NCI-H2171 (cell line): ENCODE measurements around the gene NOP14.

Experiments used
- DNase-seq: peaks from one replicate; lab custom pipeline; 2025; lab: John Stamatoyannopoulos, UW

The NOP14 gene

DNA sequence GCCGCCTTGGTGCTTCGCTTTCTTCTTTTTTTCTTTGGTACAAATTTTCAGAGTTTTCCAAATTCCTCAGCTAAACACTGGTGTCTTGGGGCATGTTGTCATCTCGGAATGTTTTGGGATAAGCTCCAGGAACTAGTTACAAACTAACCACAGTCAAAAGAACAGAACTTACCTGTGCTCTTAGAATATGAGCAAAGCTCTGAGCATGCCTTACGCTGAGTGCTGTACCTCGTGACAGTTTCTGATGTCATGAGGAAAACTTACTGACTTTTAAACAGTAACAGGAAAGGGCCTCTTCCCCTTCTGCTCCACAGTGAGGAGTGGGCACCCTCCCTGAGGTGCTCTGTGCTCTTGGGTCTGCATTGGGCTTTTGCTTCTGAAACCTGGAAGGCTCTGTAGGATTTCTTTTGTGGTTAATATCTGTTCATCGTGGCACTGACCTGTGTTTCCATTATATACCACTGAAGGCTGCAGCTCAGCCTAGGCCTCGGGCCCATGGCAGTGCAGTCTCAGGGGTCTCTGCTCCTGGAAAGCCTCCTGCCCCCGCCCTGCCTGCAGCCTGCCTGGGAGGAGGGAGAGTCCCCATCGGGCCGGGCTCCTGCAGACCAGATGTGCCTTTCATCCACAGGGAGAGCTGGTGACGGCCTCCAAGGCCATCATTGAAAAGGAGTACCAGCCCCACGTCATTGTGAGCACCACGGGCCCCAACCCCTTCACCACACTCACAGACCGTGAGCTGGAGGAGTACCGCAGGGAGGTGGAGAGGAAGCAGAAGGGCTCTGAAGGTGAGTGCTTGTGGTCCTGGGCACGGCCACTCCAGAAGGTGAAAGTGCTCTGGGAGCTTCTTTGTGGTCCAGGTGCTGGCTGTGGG is 48.7 kb downstream of the NOP14 start:
- no peak for DNase-seq

DNA sequence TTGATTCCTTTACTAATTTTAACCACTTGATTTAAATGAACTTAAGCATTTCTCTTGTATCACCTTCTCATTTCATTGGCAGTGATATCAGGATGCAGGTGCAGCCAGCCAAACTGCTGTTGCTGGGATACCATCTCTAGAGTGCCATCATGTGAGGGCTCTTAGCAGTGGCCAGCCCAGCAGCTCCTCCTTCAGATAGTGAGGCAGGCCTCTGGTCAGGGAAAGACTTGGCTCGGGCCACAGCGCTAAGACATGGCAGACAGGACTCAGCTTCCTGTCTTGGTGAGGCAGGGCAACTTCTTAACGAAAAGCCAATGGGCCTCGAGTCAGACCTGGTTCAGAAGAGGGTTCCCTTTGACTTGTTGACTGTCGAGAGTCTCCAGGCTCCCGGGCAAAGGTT is 50.0 kb downstream of the NOP14 start:
- DNase-seq, result no peak

DNA sequence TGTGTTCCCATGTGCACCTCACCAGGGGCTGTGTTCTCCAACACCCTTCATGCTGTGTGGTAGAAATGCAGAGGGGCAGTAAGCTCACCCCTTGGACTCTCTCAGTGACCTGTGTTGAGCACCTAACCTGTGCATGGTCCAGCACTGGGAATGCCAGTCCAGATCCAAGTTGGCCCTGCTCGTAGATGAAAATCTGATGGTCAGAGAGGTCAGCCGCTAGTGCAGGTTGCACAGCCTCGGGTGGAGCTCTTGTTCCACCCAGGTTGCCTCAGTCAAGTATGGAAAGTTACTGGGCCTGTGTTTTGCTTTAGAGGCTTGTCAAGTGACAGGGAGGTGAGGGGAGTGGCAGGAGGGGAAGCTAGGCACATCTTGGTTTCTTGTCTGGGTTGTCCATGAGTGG is 51.3 kb downstream of the NOP14 start:
- no peak for DNase-seq

DNA sequence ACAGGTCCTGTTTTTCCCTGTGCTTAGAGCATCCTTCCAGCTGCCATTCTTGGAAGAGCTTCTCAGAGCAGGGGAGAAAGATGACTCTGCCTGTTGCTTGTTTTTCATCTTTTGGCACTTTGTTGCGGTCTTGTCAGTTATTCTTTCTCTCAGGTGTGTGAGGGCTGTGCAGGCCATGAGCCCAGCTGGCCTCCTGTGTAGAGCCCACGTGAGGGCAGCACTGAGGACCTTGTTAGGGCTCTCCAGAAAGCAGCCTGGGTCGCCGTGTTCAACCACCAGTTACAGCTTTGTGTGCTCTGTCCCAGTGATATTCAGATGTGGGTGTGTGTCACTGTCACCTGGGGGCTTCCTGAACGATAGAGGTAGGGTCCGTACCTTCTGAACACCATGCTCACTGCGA is 52.8 kb downstream of the NOP14 start:
- no peak for DNase-seq

DNA sequence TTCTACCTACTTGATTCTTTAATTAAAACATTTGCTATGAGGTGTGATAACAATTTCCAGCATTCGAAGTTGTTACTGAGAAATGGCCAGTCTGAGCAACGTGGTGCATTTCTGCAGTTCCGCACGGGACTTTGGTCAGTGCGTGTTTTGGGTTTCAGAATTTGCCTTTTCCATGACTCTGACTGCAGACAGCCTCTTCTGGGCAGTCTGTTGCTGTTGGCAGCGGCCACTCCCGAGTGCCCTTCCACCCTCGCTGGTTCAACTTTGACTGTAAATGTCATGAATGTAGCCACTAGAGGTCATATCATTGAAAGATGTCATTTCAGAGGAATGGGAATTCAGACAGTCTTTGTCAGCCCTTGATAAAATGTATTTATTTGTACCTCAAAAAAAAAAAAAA is 53.6 kb downstream of the NOP14 start:
- DNase-seq, result no peak

DNA sequence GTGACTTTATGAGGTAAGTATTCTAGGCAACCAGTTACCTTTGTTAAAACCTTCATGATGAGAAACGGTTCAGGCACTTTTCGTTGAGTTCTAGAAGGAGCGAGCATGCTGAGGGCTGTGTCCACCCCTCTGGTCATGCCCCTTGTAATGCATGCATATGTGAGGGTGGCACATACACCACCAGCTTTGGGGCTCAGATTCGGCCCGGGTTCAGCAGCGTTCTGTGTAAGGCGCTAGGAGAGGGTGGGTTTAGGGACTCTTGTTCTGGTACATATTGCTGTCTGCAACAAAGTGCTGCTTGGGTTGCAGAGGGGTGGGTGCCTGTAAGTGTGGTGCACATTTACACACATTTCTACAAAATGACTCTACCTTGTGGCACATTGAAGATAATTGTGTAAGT is 54.5 kb downstream of the NOP14 start:
- no peak for DNase-seq

DNA sequence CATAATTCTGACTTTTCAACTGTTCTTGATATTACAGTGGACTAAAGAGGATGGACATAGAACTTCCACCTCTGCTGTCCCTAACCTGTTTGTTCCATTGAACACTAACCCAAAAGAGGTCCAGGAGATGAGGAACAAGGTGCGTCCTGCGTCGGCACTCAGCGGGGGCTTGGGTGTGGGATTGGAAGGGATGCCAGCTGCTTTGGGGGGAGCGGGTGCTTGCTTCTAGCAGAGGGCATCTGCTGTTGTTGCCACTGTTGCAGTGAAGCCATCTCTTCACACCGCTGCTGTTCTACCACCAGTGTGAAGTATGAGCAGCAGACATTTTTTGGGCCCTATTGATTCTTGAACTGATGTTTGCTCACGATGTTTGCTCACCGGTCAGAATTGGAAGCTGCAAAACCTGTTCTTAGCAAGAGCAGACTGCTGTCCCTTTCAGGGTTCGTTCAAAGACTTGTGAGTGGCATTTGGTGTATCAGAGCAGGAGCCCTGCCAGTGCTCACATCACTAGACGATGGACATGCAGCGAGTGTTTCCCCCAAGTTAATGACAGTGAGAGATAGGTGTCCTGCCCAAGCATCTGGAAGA is 55.4 kb downstream of the NOP14 start:
- no peak for DNase-seq

DNA sequence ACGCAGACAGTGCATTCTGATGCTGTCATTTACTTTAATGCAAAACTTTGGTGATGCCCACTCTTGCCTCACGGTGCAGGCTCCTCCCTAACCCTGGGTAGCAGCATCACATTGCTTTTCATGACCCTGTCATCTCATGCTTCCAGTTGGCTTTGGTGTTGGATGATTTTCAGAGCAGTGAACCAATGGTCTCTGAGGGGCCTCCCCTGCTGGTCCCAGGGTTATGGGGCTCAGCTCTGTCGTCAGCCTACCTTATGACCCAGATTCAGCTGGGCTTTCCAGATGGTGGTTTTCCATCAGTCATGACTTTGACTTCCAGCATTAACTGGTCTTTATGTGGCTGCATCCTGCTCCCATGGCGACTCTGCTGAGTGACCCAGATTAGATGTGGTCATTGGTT is 56.0 kb downstream of the NOP14 start:
- no peak for DNase-seq

DNA sequence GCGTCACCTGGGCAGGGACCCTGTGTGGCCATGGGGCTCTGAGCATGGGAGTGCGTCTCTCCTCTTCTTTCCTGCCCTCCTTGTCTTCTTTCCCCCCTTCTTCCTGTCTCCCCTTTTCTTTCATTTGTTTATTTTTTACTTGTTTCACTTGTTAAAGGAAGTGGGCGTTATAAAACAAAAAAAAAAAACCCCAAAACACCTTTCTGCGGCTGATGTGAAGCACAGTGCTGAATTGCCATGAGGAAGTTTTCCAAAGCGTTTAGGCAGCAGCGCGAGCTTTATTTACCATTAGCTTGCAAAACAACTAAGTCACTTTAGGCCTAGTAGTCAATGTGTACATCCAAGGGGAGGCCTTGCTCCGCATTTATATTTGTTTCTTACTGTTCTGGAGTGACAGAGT is 57.0 kb downstream of the NOP14 start:
- DNase-seq, result no peak

DNA sequence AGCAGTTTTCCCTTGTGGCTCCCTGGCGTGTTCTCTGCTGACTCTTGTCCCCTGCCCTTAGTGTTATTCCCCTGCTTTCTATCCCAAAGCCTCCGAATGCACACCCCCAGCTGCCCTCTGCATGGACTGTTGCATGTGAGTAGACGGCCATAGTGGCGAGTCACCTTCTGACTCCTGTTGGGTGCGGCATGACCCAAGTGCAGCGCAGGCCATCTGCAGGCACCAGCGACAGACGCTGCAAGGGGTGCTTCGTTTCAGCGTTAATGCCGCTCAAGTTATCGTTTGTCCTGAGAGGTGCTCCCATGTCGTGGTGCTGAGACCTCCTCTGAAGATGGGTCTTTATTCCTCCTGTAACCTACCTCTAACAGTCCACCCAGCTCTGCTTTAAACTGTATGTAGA is 57.7 kb downstream of the NOP14 start:
- DNase-seq, result no peak

DNA sequence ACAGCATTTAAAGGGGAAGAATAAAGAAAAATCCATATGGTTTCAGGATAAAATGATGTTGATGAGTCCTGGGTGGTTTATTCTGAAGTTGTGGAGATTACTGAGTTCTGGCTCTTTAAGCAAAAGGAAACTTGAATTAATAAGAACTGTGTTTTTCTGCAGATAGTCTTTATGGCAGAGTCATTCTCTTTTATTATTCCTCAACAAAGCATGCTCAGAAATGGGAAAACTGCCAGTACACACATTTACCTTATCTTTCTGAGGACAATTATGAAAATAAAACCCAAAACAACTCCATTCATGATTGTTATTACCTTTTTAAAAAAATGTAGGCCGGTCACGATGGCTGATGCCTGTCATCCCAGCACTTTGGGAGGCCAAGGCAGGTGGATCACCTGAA is 61.1 kb downstream of the NOP14 start:
- DNase-seq, result no peak

DNA sequence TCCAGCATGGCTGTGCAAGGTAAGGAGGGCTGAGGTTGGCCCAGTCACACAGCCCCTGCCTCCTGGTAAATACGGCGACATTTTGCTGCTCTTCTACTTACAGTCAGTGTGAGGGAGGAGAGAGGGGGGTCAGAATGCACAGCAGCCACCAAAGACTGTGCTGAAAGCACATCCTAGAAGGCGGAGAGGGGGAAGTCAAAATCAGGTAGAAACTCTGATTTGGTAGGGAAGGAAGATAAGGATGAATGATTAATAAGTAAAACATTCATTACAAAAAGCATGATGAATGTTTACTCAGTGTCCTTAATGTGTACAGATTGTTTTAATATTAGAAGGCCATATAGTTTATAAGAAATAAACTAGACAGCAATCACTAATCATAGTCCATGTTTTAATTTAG is 62.0 kb downstream of the NOP14 start:
- DNase-seq, result no peak

DNA sequence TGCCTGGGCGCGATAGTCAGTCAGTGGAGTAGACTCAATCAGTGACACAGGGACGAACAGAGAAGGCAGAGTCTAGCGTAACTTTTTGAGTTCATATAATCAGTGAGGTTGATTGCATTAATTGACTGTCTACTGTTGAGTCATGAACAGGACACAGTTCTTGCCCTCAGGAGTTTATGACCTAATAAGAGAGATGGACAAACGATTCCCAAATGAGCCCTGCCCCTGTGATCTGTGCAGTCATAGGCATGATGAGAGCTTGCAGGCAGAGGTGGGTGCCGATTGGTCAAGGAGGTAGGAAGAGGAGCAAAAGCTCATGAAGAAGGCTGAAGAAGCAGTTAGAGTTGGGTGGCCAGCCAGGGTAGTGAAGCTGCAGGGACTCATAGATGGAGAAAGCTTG is 62.5 kb downstream of the NOP14 start:
- no peak for DNase-seq

DNA sequence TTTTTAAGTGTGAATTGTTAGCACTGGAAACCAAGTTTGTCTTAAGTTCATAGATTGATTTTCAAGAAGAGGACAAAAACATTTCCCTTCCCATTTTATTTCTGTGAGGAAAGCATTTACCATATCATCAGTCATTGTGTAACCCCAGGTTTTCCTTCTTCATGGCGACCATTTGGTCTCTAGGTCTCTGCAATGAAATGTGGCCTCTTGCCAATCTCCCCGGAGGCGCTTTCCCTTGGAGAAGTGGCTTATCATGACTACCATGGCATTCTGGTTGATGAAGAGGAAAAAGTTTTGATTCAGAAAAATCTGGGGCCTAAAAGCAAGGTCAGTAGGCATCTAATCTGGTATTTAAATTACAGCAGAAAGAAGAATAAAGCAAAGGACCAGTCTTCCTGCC is 65.2 kb downstream of the NOP14 start:
- DNase-seq, result no peak

DNA sequence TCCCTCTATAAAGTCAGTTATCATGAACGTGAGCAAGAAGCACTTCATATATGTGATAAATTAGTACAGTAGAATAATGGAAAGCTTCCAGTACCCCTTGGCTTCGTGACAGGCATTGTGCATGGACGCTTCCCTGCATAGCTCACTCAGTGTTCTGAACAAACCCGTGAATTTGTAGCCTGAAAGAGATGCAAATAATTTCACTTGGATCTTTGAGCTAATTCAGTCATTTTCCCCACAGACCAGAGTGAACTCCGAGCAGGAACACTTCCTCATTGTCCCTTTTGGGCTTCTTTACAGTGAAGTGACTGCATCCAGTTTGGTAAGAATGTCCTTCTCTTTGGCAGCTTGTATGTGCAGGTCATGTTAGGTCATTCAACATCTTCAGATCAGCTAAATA is 69.4 kb downstream of the NOP14 start:
- no peak for DNase-seq

DNA sequence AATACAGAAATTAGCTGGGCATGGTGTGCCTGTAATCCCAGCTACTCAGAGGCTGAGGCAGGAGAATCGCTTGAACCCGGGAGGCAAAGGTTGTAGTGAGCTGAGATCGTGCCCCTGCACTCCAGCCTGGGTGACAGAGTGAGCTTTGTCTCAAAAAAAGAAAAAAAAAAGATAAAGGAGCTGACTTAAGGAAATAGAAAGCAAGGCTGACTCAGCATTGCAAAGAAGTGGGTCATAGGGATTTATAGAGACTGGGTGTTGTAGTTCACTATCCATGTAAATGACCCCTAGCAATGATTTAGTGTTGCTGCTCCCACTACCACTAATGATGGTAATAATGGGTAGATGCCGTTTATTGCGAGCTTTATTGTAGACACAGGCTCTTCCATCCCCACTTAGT is 71.9 kb downstream of the NOP14 start:
- DNase-seq, result no peak

DNA sequence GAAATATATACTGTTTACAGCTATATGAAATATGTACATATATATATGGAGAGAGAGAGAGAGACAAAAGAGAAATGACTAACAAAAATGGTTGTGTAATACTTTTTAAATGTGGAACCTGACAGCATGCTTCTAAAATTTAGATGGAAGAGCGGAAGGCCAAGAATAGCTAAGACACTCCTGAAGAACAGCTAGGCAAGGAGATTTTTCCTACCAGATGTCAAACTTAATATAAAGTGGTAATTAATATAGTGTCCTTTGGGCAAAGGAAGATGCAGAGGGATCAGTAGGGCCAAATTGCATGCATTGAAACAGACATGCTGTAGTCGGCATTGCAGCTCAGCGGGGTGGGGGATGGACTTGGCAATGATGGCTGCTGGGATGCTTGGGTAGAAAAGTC is 74.3 kb downstream of the NOP14 start:
- no peak for DNase-seq
